ENCODE results near the gene CORO6. TPM values are rescaled to one million over a fixed set of nuclear protein-coding genes. Genes with fewer than 3 reads are reported as not detected.

Gene CORO6
- polyA plus RNA-seq, 1 donor from 2014 or later, result 4.3 TPM

- TF ChIP-seq SMC3 (conservative IDR thresholded peaks at IDR 0.05; ENCODE audit: poor library complexity), result no peak
- no peak for TF ChIP-seq TAF1 (IDR thresholded peaks at IDR 0.05; ENCODE audit: low read depth)
- no peak for TF ChIP-seq CTCF (IDR thresholded peaks at IDR 0.05; ENCODE audit: poor library complexity, severe bottlenecking)
- no peak for TF ChIP-seq EP300 (conservative IDR thresholded peaks at IDR 0.05; ENCODE audit: poor library complexity, severe bottlenecking)
- TF ChIP-seq RAD21 (conservative IDR thresholded peaks at IDR 0.05), result no peak
- no peak for TF ChIP-seq REST (IDR thresholded peaks at IDR 0.05; ENCODE audit: borderline replicate concordance)
- TF ChIP-seq EZH2 (IDR thresholded peaks at IDR 0.05; ENCODE audit: borderline replicate concordance, insufficient read depth, low read length, poor library complexity, severe bottlenecking), result no peak
- no peak for TF ChIP-seq MXI1 (conservative IDR thresholded peaks at IDR 0.05; ENCODE audit: poor library complexity, severe bottlenecking)
- TF ChIP-seq POLR2AphosphoS5 (IDR thresholded peaks at IDR 0.05), result no peak
- Histone ChIP-seq H3K9ac (ENCODE audit: low read length) (no peak overlapping the region), H3K36me3 (ENCODE audit: insufficient read depth, low read length) (no peaks in the 10 kb centered on the region), H4K20me1 (ENCODE audit: insufficient read depth) (peaks cover 15% of the 10 kb centered on the region), H3K4me3 (ENCODE audit: low read length) (no peak overlapping the region), H3K79me2 (replicated peaks; ENCODE audit: insufficient read depth, low read length) (peaks cover 33% of the 10 kb centered on the region), H3K4me2 (ENCODE audit: low read length) (no peak overlapping the region), H3K9me2 (ENCODE audit: insufficient read depth, low read length) (no peaks in the 10 kb centered on the region), H2AFZ (ENCODE audit: low read depth, low read length) (no peak overlapping the region), H3K27ac (ENCODE audit: low read length) (no peak overlapping the region), H3K27me3 (ENCODE audit: insufficient read depth, low read depth, low read length) (no peaks in the 10 kb centered on the region), H3K9me3 (ENCODE audit: low read length) (no peaks in the 10 kb centered on the region), H3F3A (ENCODE audit: insufficient read depth, low read length, poor library complexity, severe bottlenecking) (no peaks in the 10 kb centered on the region)
Measured at GRCh38 chr17:29584452-29585079, 38.1 kb downstream of the CORO6 start.

GRCh38 chr17:29583324-29584248, 39.1 kb downstream of the CORO6 start:
- Histone ChIP-seq H3K27ac (ENCODE audit: low read length) (no peak overlapping the region), H3K4me3 (ENCODE audit: low read length) (no peak overlapping the region), H3K9me2 (ENCODE audit: insufficient read depth, low read length) (no peaks in the 10 kb centered on the region), H3K9ac (ENCODE audit: low read length) (no peak overlapping the region), H4K20me1 (ENCODE audit: insufficient read depth) (peaks cover 13% of the 10 kb centered on the region), H3K79me2 (replicated peaks; ENCODE audit: insufficient read depth, low read length) (peaks cover 30% of the 10 kb centered on the region), H2AFZ (ENCODE audit: low read depth, low read length) (no peak overlapping the region), H3K4me2 (ENCODE audit: low read length) (no peak overlapping the region), H3K27me3 (ENCODE audit: insufficient read depth, low read depth, low read length) (no peaks in the 10 kb centered on the region), H3K9me3 (ENCODE audit: low read length) (no peaks in the 10 kb centered on the region), H3F3A (ENCODE audit: insufficient read depth, low read length, poor library complexity, severe bottlenecking) (no peaks in the 10 kb centered on the region), H3K36me3 (ENCODE audit: insufficient read depth, low read length) (no peaks in the 10 kb centered on the region)
- TF ChIP-seq TAF1 (IDR thresholded peaks at IDR 0.05; ENCODE audit: low read depth) (no peak), RAD21 (conservative IDR thresholded peaks at IDR 0.05) (no peak), CTCF (IDR thresholded peaks at IDR 0.05; ENCODE audit: poor library complexity, severe bottlenecking) (no peak), EP300 (conservative IDR thresholded peaks at IDR 0.05; ENCODE audit: poor library complexity, severe bottlenecking) (no peak), EZH2 (IDR thresholded peaks at IDR 0.05; ENCODE audit: borderline replicate concordance, insufficient read depth, low read length, poor library complexity, severe bottlenecking) (no peak), POLR2AphosphoS5 (IDR thresholded peaks at IDR 0.05) (no peak), MXI1 (conservative IDR thresholded peaks at IDR 0.05; ENCODE audit: poor library complexity, severe bottlenecking) (no peak), SMC3 (conservative IDR thresholded peaks at IDR 0.05; ENCODE audit: poor library complexity) (no peak), REST (IDR thresholded peaks at IDR 0.05; ENCODE audit: borderline replicate concordance) (no peak)

Measured in neural cell (in vitro differentiated cells).